IMR-90 (cell line): ENCODE results near the gene ZNF385C. TPM values are rescaled to one million over a fixed set of nuclear protein-coding genes. Genes with fewer than 3 reads are reported as not detected.

ENCODE experiments used
- ATAC-seq: fragments of 200-7000 bp; cut with Tn5 transposase; 2 replicates; pipeline ENCODE4 v1.9.1; 2020; ENCODE audit warnings: low read depth, mild to moderate bottlenecking, moderate library complexity
- BruUV-seq: library from RNA; stranded (reverse); fragments of 400-500 nt; replicated peaks from 2 replicates; lab custom pipeline; 2021; lab: Mats Ljungman, UMichigan
- CTCF ChIA-PET: fragments of 300-600 bp; formaldehyde crosslinking; extraction: SDS; loops from one replicate; lab custom pipeline; 2021; ENCODE audit warnings: antibody characterized with exemption; lab: Yijun Ruan, JAX
- POLR2A ChIA-PET: fragments of 300-600 bp; sonication (Branson Sonifier 250); formaldehyde crosslinking; loops from one replicate; lab custom pipeline; 2022; ENCODE audit warnings: antibody characterized with exemption; ENCODE audit not compliant: unreplicated experiment; lab: Charles Lee
- DNase-seq: peaks from one replicate; pipeline ENCODE4 v3.0.0; 2013
- H2AFZ ChIP-seq: replicated peaks from 2 replicates; pipeline ENCODE3; 2013; ENCODE audit warnings: low read length, mild to moderate bottlenecking; ENCODE audit not compliant: poor library complexity
- H2AK5ac ChIP-seq: 2 replicates; pipeline ENCODE4 v1.6.1; 2013; ENCODE audit warnings: low read depth, low read length, inconsistent platforms
- H2AK9ac ChIP-seq: replicated peaks from 2 replicates; pipeline ENCODE3; 2013; ENCODE audit warnings: mild to moderate bottlenecking, low read depth, low read length, moderate library complexity; ENCODE audit not compliant: poor library complexity
- H2BK120ac ChIP-seq: 2 replicates; pipeline ENCODE4 v1.6.1; 2013; ENCODE audit warnings: low read depth, low read length, inconsistent platforms
- H2BK15ac ChIP-seq: 3 replicates; pipeline ENCODE4 v1.6.1; 2013; ENCODE audit warnings: low read depth, low read length, inconsistent platforms
- H2BK20ac ChIP-seq: 2 replicates; pipeline ENCODE4 v1.6.1; 2013; ENCODE audit warnings: low read depth, mild to moderate bottlenecking, inconsistent platforms, low read length, moderate library complexity
- H2BK5ac ChIP-seq: 2 replicates; pipeline ENCODE4 v1.6.1; 2013; ENCODE audit warnings: mild to moderate bottlenecking, low read depth, low read length, inconsistent platforms; ENCODE audit not compliant: poor library complexity, severe bottlenecking
- H3K14ac ChIP-seq: replicated peaks from 2 replicates; pipeline ENCODE4 v1.6.1; 2013; ENCODE audit warnings: low read depth, low read length, inconsistent platforms
- H3K18ac ChIP-seq: 2 replicates; pipeline ENCODE4 v1.6.1; 2013; ENCODE audit warnings: low read depth, low read length, control low read depth
- H3K23ac ChIP-seq: 2 replicates; pipeline ENCODE4 v1.6.1; 2013; ENCODE audit warnings: low read depth, low read length, inconsistent platforms
- H3K27ac ChIP-seq: 2 replicates; pipeline ENCODE4 v1.5.1; 2013; ENCODE audit warnings: mild to moderate bottlenecking, control low read depth, low read length; ENCODE audit not compliant: insufficient read depth
- H3K27me3 ChIP-seq: 2 replicates; pipeline ENCODE4 v1.6.1; 2013; ENCODE audit warnings: low read length; ENCODE audit not compliant: control insufficient read depth, insufficient read depth
- H3K36me3 ChIP-seq: 2 replicates; pipeline ENCODE4 v1.6.1; 2013; ENCODE audit warnings: low read length, mixed read lengths; ENCODE audit not compliant: control insufficient read depth, insufficient read depth
- H3K4ac ChIP-seq: 2 replicates; pipeline ENCODE4 v1.6.1; 2013; ENCODE audit warnings: low read depth, low read length, inconsistent platforms
- H3K4me1 ChIP-seq: 2 replicates; pipeline ENCODE4 v1.6.1; 2013; ENCODE audit warnings: low read length, mixed read lengths; ENCODE audit not compliant: control insufficient read depth, insufficient read depth
- H3K4me2 ChIP-seq: 2 replicates; pipeline ENCODE4 v1.6.1; 2013; ENCODE audit warnings: low read depth, mild to moderate bottlenecking, control low read depth, low read length, moderate library complexity
- H3K4me3 ChIP-seq: 2 replicates; pipeline ENCODE4 v1.5.1; 2013; ENCODE audit warnings: low read depth, mild to moderate bottlenecking, control low read depth, low read length, moderate library complexity; ENCODE audit not compliant: insufficient read depth
- H3K56ac ChIP-seq: 2 replicates; pipeline ENCODE4 v1.6.1; 2013; ENCODE audit warnings: low read length, inconsistent platforms; ENCODE audit not compliant: insufficient read depth; ENCODE audit errors: extremely low read depth
- H3K79me1 ChIP-seq, 2 experiments: 2 replicates each; pipeline ENCODE4 v1.6.1; 2013; ENCODE audit warnings: low read length in 2 of 2, inconsistent platforms in 1 of 2, low read depth in 1 of 2
- H3K9ac ChIP-seq: 2 replicates; pipeline ENCODE4 v1.6.1; 2013; ENCODE audit warnings: low read depth, low read length, control low read depth
- H3K9me1 ChIP-seq: 2 replicates; pipeline ENCODE4 v1.6.1; 2013; ENCODE audit warnings: low read length, inconsistent platforms; ENCODE audit not compliant: insufficient read depth
- H3K9me3 ChIP-seq: 2 replicates; pipeline ENCODE4 v1.6.1; 2013; ENCODE audit warnings: low read length; ENCODE audit not compliant: control insufficient read depth, insufficient read depth
- H4K20me1 ChIP-seq: 2 replicates; pipeline ENCODE4 v1.6.1; 2013; ENCODE audit warnings: low read length, inconsistent platforms; ENCODE audit not compliant: insufficient read depth
- H4K5ac ChIP-seq: 2 replicates; pipeline ENCODE4 v1.6.1; 2013; ENCODE audit warnings: mild to moderate bottlenecking, low read depth, low read length, control low read depth
- H4K8ac ChIP-seq, 2 experiments: 2 replicates each; pipeline ENCODE4 v1.6.1; 2013; ENCODE audit warnings: low read depth in 2 of 2, low read length in 2 of 2, control low read depth in 1 of 2, inconsistent platforms in 1 of 2
- H4K91ac ChIP-seq: 2 replicates; pipeline ENCODE4 v1.6.1; 2013; ENCODE audit warnings: low read depth, low read length, inconsistent platforms; ENCODE audit not compliant: insufficient read depth
- BHLHE40 ChIP-seq: fragments of 150-350 bp; IDR thresholded peaks from 2 replicates; pipeline ENCODE4 v1.6.1; 2016; ENCODE audit warnings: mild to moderate bottlenecking, low read depth, low read length
- CEBPB ChIP-seq: IDR thresholded peaks from 2 replicates; pipeline ENCODE4 v1.6.1; 2012; ENCODE audit warnings: low read depth, low read length, improper control_type of control experiment
- CHD1 ChIP-seq: IDR thresholded peaks from 2 replicates; pipeline ENCODE4 v1.6.1; 2012; ENCODE audit warnings: low read depth, low read length, improper control_type of control experiment
- ELK1 ChIP-seq: fragments of 150-350 bp; IDR thresholded peaks from 2 replicates; pipeline ENCODE4 v1.6.1; 2016; ENCODE audit warnings: low read depth, mild to moderate bottlenecking, low read length, moderate library complexity, borderline replicate concordance
- FOS ChIP-seq: fragments of 150-350 bp; IDR thresholded peaks from 2 replicates; pipeline ENCODE4 v1.6.1; 2016; ENCODE audit warnings: low read depth, low read length
- MAFK ChIP-seq: IDR thresholded peaks from 2 replicates; pipeline ENCODE4 v1.6.1; 2012; ENCODE audit warnings: low read depth, low read length, improper control_type of control experiment
- MAZ ChIP-seq: IDR thresholded peaks from 2 replicates; pipeline ENCODE4 v1.6.1; 2012; ENCODE audit warnings: low read depth, mild to moderate bottlenecking, low read length, improper control_type of control experiment, moderate library complexity, borderline replicate concordance
- MXI1 ChIP-seq: IDR thresholded peaks from 2 replicates; pipeline ENCODE4 v1.6.1; 2012; ENCODE audit warnings: low read depth, mild to moderate bottlenecking, low read length, moderate library complexity, borderline replicate concordance
- NFE2L2 ChIP-seq: fragments of 150-350 bp; IDR thresholded peaks from 2 replicates; pipeline ENCODE4 v1.6.1; 2016; ENCODE audit warnings: low read depth, mild to moderate bottlenecking, low read length
- POLR2A ChIP-seq: IDR thresholded peaks from 2 replicates; pipeline ENCODE4 v1.6.1; 2012; ENCODE audit warnings: mild to moderate bottlenecking, low read depth, low read length
- RCOR1 ChIP-seq: IDR thresholded peaks from 2 replicates; pipeline ENCODE4 v1.6.1; 2012; ENCODE audit warnings: mild to moderate bottlenecking, low read length, improper control_type of control experiment; ENCODE audit not compliant: insufficient replicate concordance
- RFX5 ChIP-seq: IDR thresholded peaks from 2 replicates; pipeline ENCODE4 v1.8.0; 2012; ENCODE audit warnings: low read depth, mild to moderate bottlenecking, low read length, moderate library complexity
- SMC3 ChIP-seq: fragments of 150-350 bp; IDR thresholded peaks from 2 replicates; pipeline ENCODE4 v1.6.1; 2016; ENCODE audit warnings: low read depth, mild to moderate bottlenecking, antibody characterized with exemption, low read length, moderate library complexity
- WGBS, 2 experiments: methylation state at CpG; one replicate each; pipeline versions ENCODE4 v1.1.5 to v1.1.7; 2013; ENCODE audit warnings: missing lambda C conversion rate in 2 of 2; ENCODE audit not compliant: insufficient read length in 1 of 2; ENCODE audit errors: extremely low coverage in 2 of 2; 5-methylcytosine and 5-hydroxymethylcytosine counted together
- dilution Hi-C: fragments of 300-500 bp; cut with HindIII; formaldehyde crosslinking; loops from one replicate; pipeline ENCODE4 v1.14.3; 2018; ENCODE audit warnings: low sequenced_read_pairs; ENCODE audit not compliant: unreplicated experiment
- in situ Hi-C: fragments of 300-500 bp; cut with MboI; formaldehyde crosslinking; loops from 3 replicates; pipeline ENCODE4 v1.14.3; 2019; ENCODE audit warnings: low sequenced_read_pairs, inconsistent platforms, mixed read lengths
- intact Hi-C: fragments of 100-400 bp; cut with micrococcal nuclease; formaldehyde crosslinking; loops from 2 replicates; pipeline ENCODE4 v1.10.0; 2022
- polyA plus RNA-seq, 3 experiments: library from polyadenylated mRNA; depleted of rRNA; stranded (reverse); fragments of >200 nt; gene quantifications; 2 replicates each; pipeline ENCODE4 v1.2.3, GENCODE V29; 2012; ENCODE audit warnings: low replicate concordance in 1 of 3
- total RNA-seq: library from RNA; depleted of rRNA; stranded (reverse); fragments of >200 nt; gene quantifications from 2 replicates; pipeline ENCODE4 v1.2.3, GENCODE V29; 2012
- TF ChIP-seq, protein P1 (sequence below): fragments of 150-350 bp; IDR thresholded peaks from 2 replicates; pipeline ENCODE4 v1.6.1; 2017; ENCODE audit warnings: mild to moderate bottlenecking, antibody characterized with exemption, low read length, low read depth

The ZNF385C gene
- total and polyA plus RNA-seq, 2 of the 4 experiments (the other 2 are of a cell fraction), result not detected

- no TSS peak for BruUV-seq
- Histone ChIP-seq H2BK120ac (no peak overlapping the region), H2AK9ac (no peak overlapping the region), H3K27ac (no peak overlapping the region), H3K4me2 (no peak overlapping the region), H3K14ac (no peak overlapping the region), H3K79me1 (no peaks in the 10 kb centered on the region), H3K23ac (no peak overlapping the region), H3K27me3 (peaks cover 53% of the 10 kb centered on the region), H4K5ac (no peak overlapping the region), H3K9me1 (no peaks in the 10 kb centered on the region), H3K4ac (no peak overlapping the region), H2BK20ac (no peak overlapping the region), H3K9me3 (no peaks in the 10 kb centered on the region), H3K36me3 (no peaks in the 10 kb centered on the region), H3K9ac (no peak overlapping the region), H3K4me3 (no peak overlapping the region), H4K91ac (no peak overlapping the region), H3K18ac (no peak overlapping the region), H3K4me1 (no peaks in the 10 kb centered on the region), H2BK15ac (no peak overlapping the region), H2AK5ac (no peak overlapping the region), H2BK5ac (no peak overlapping the region), H3K56ac (no peak overlapping the region), H2AFZ (no peak overlapping the region), H4K20me1 (no peaks in the 10 kb centered on the region), H4K8ac (no peak overlapping the region)
- in situ Hi-C loops (no loop called here), intact Hi-C loops (no loop called here), dilution Hi-C loops (no loop called here)
- WGBS, 2 experiments, result no CpG with 5 or more reads among the region's 8 CpGs
- ChIA-PET CTCF (no interaction called here), POLR2A (no interaction called here)
- ATAC-seq, result no peak
- TF ChIP-seq POLR2A (no peak), CHD1 (no peak), MXI1 (no peak), RFX5 (no peak), FOS (no peak), NFE2L2 (no peak), CEBPB (no peak), BHLHE40 (no peak), MAZ (no peak), SMC3 (no peak), ELK1 (no peak), MAFK (no peak), RCOR1 (no peak)
- TF ChIP-seq, protein P1, sequence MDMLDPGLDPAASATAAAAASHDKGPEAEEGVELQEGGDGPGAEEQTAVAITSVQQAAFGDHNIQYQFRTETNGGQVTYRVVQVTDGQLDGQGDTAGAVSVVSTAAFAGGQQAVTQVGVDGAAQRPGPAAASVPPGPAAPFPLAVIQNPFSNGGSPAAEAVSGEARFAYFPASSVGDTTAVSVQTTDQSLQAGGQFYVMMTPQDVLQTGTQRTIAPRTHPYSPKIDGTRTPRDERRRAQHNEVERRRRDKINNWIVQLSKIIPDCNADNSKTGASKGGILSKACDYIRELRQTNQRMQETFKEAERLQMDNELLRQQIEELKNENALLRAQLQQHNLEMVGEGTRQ, result no peak
- DNase-seq, result no peak
Observed at GRCh38 chr17:42078396-42079043, 19.8 kb downstream of the ZNF385C start.
